ENCODE data around the gene RCSD1. TPM values are rescaled to one million over a fixed set of nuclear protein-coding genes. Genes with fewer than 3 reads are reported as not detected.

RCSD1 gene
- total and polyA plus RNA-seq, 2 experiments from 2014 or later, result 0.77 to 0.80 TPM

DNA sequence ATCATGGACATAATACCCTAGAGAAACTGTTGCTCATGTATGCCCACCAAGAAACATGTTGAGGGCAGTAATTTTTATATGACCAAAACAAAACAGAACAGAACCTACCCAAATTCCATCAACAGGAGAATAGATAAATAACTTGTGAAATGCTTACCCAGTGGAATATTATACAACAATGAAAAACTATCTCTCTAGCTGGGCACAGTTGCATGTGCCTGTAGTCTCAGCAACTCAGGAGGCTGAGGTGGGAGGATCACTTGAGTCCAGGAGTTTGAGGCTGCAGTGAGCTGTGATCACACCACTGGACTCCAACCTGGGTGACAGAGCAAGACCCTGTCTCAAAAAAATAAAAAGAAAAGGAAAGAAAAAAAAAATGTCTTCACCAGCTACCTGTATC lies 37.6 kb upstream of the RCSD1 start:
- TF ChIP-seq EZH2phosphoT487 (IDR thresholded peaks at IDR 0.05; ENCODE audit: low read depth, severe bottlenecking, unreplicated experiment) (no peak), EZH2 (IDR thresholded peaks at IDR 0.05; ENCODE audit: borderline replicate concordance) (no peak)
- TF ChIP-seq, protein P1, sequence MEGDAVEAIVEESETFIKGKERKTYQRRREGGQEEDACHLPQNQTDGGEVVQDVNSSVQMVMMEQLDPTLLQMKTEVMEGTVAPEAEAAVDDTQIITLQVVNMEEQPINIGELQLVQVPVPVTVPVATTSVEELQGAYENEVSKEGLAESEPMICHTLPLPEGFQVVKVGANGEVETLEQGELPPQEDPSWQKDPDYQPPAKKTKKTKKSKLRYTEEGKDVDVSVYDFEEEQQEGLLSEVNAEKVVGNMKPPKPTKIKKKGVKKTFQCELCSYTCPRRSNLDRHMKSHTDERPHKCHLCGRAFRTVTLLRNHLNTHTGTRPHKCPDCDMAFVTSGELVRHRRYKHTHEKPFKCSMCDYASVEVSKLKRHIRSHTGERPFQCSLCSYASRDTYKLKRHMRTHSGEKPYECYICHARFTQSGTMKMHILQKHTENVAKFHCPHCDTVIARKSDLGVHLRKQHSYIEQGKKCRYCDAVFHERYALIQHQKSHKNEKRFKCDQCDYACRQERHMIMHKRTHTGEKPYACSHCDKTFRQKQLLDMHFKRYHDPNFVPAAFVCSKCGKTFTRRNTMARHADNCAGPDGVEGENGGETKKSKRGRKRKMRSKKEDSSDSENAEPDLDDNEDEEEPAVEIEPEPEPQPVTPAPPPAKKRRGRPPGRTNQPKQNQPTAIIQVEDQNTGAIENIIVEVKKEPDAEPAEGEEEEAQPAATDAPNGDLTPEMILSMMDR (IDR thresholded peaks at IDR 0.05; ENCODE audit: poor library complexity), result no peak
- Histone ChIP-seq H3K4me3 (no peak overlapping the region), H3K27ac (no peak overlapping the region), H3K4me2 (no peak overlapping the region), H3K9me3 (ENCODE audit: low read depth) (no peaks in the 10 kb centered on the region), H3K4me1 (ENCODE audit: insufficient read depth) (no peaks in the 10 kb centered on the region), H3K79me2 (no peaks in the 10 kb centered on the region), H4K20me1 (ENCODE audit: insufficient read depth, poor library complexity, severe bottlenecking) (no peaks in the 10 kb centered on the region), H2AFZ (no peak overlapping the region), H3K36me3 (replicated peaks; ENCODE audit: insufficient read depth, low read depth) (no peaks in the 10 kb centered on the region), H3K27me3 (no peaks in the 10 kb centered on the region), H3K9me2 (replicated peaks; ENCODE audit: insufficient read depth) (no peaks in the 10 kb centered on the region)
- DNase-seq (ENCODE audit: low spot score), result no peak

DNA sequence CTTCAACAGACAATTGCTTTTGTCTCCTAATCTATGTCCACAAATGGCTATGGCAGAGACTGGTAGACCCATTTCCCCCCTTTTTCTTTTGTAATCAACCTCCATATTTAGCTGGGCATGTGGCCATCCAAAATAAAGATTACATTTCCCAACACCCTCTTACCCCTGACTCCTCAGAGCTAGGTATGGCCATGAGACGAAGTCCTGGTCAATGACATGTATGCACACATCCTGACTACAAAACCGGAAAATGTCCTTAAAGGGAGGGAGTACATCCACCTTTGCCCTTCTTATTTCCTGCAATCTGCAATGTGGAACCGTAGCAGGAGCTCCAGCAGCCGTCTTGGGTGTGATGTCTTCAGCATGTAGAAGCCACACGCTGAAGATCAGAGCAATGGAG lies 36.2 kb upstream of the RCSD1 start:
- no peak overlapping the region for H3K27ac ChIP-seq
- H3K4me1 ChIP-seq (ENCODE audit: insufficient read depth), result no peaks in the 10 kb centered on the region
- no peak for DNase-seq (ENCODE audit: low spot score)
- no peaks in the 10 kb centered on the region for H4K20me1 ChIP-seq (ENCODE audit: insufficient read depth, poor library complexity, severe bottlenecking)
- no peaks in the 10 kb centered on the region for H3K79me2 ChIP-seq
- H3K9me3 ChIP-seq (ENCODE audit: low read depth), result no peaks in the 10 kb centered on the region
- H3K4me3 ChIP-seq, result no peak overlapping the region
- TF ChIP-seq EZH2 (IDR thresholded peaks at IDR 0.05; ENCODE audit: borderline replicate concordance) (no peak), EZH2phosphoT487 (IDR thresholded peaks at IDR 0.05; ENCODE audit: low read depth, severe bottlenecking, unreplicated experiment) (no peak)
- TF ChIP-seq, protein P1 (IDR thresholded peaks at IDR 0.05; ENCODE audit: poor library complexity), result no peak
- 94% methylated on average over 5 of the region's 5 CpGs for WGBS (ENCODE audit: low lambda C conversion rate, missing lambda C conversion rate)
- no peaks in the 10 kb centered on the region for H3K27me3 ChIP-seq
- no peak overlapping the region for H3K4me2 ChIP-seq
- no peak overlapping the region for H2AFZ ChIP-seq
- H3K36me3 ChIP-seq (replicated peaks; ENCODE audit: insufficient read depth, low read depth), result no peaks in the 10 kb centered on the region
- H3K9me2 ChIP-seq (replicated peaks; ENCODE audit: insufficient read depth), result no peaks in the 10 kb centered on the region

DNA sequence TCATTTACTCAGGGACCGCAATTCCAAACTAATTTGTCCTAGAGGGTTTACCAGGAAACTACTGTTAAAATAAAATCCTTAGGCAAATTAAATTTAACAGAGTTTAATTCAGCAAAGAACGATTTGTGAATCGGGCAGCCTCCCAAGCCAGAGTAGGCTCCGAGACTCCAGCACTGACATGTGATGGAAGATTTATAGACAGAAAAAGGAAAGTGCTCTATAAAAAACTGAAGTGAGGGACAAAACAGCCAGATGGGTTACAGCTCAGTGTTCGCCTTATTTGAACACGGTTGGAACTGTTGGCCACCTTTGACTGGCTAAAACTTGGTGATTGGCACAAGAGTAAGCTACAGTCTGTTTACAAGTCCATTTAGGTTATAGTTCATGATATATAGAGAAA lies 35.2 kb upstream of the RCSD1 start:
- Histone ChIP-seq H3K4me3 (no peak overlapping the region), H3K79me2 (no peaks in the 10 kb centered on the region), H3K9me2 (replicated peaks; ENCODE audit: insufficient read depth) (no peaks in the 10 kb centered on the region), H2AFZ (no peak overlapping the region), H3K9me3 (ENCODE audit: low read depth) (no peaks in the 10 kb centered on the region), H3K4me1 (ENCODE audit: insufficient read depth) (no peaks in the 10 kb centered on the region), H3K27me3 (no peaks in the 10 kb centered on the region), H4K20me1 (ENCODE audit: insufficient read depth, poor library complexity, severe bottlenecking) (no peaks in the 10 kb centered on the region), H3K27ac (no peak overlapping the region), H3K36me3 (replicated peaks; ENCODE audit: insufficient read depth, low read depth) (no peaks in the 10 kb centered on the region), H3K4me2 (no peak overlapping the region)
- WGBS (ENCODE audit: low lambda C conversion rate, missing lambda C conversion rate), result 57% methylated on average over 6 of the region's 6 CpGs
- TF ChIP-seq EZH2phosphoT487 (IDR thresholded peaks at IDR 0.05; ENCODE audit: low read depth, severe bottlenecking, unreplicated experiment) (no peak), EZH2 (IDR thresholded peaks at IDR 0.05; ENCODE audit: borderline replicate concordance) (no peak)
- TF ChIP-seq, protein P1 (IDR thresholded peaks at IDR 0.05; ENCODE audit: poor library complexity), result no peak
- DNase-seq (ENCODE audit: low spot score), result no peak

Data from hepatocyte (in vitro differentiated cells).